Measurements from ENCODE around the gene USH1C.

GRCh38 chr11:17486646-17487045, 57.6 kb downstream of the USH1C start:
- TF ChIP-seq GATA3 (IDR thresholded peaks at IDR 0.05; ENCODE audit: low read depth, low read length) (no peak), GATA2 (IDR thresholded peaks at IDR 0.05; ENCODE audit: low read depth, low read length) (no peak)
